AG04449 (cell line): ENCODE data around the gene TAS2R9.

ENCODE experiments used
- CTCF ChIA-PET: fragments of 350-600 bp; formaldehyde crosslinking; extraction: SDS; loops from one replicate; lab custom pipeline; 2021; ENCODE audit warnings: antibody characterized with exemption; lab: Yijun Ruan, JAX
- POLR2A ChIA-PET: fragments of 400-600, 350-600 bp; formaldehyde crosslinking; extraction: SDS; loops from one replicate; lab custom pipeline; 2020; ENCODE audit warnings: antibody characterized with exemption, inconsistent platforms; lab: Yijun Ruan, JAX
- DNase-seq: peaks from one replicate; pipeline ENCODE4 v3.0.0-alpha.2; 2010; ENCODE audit warnings: low read depth, low spot score
- H3K4me3 ChIP-seq: 2 replicates; pipeline ENCODE4 v1.5.1; 2011; ENCODE audit warnings: low read depth, mild to moderate bottlenecking, control low read depth, low read length
- TF ChIP-seq, protein P1 (sequence below): IDR thresholded peaks from one replicate; pipeline ENCODE4 v1.5.1; 2011; ENCODE audit warnings: mild to moderate bottlenecking, moderate library complexity, low read length, control low read depth, inconsistent platforms; ENCODE audit not compliant: insufficient read depth; ENCODE audit errors: missing control alignments

TAS2R9 gene

DNA sequence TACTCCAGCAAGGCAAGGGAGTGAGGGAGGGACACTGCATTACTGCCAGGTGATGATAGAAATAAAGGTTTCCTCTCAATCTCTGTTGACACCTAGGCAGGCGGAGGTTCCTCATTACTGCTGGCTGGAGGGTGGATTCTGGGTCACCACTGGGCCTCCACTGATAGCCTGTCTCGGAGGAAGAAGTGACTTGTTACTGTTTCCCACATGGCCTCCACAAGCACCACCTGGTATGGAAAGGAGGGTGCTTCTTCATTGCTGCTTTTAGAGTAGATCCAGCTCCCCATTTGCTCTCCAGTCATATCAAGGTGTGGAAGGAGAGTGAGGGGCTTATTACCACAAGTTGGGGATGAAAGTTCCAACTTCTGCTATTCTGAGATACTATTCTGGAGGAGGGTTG lies 32.9 kb upstream of the TAS2R9 start:
- CTCF ChIA-PET, result no interaction called here
- no peak overlapping the region for H3K4me3 ChIP-seq
- TF ChIP-seq, protein P1, sequence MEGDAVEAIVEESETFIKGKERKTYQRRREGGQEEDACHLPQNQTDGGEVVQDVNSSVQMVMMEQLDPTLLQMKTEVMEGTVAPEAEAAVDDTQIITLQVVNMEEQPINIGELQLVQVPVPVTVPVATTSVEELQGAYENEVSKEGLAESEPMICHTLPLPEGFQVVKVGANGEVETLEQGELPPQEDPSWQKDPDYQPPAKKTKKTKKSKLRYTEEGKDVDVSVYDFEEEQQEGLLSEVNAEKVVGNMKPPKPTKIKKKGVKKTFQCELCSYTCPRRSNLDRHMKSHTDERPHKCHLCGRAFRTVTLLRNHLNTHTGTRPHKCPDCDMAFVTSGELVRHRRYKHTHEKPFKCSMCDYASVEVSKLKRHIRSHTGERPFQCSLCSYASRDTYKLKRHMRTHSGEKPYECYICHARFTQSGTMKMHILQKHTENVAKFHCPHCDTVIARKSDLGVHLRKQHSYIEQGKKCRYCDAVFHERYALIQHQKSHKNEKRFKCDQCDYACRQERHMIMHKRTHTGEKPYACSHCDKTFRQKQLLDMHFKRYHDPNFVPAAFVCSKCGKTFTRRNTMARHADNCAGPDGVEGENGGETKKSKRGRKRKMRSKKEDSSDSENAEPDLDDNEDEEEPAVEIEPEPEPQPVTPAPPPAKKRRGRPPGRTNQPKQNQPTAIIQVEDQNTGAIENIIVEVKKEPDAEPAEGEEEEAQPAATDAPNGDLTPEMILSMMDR, result no peak
- POLR2A ChIA-PET, result interaction anchor here (0.6 kb wide), 1 partner anchor 182 kb away, joined by 3 read pairs; no protein-coding TSS in a partner anchor
- no peak for DNase-seq

DNA sequence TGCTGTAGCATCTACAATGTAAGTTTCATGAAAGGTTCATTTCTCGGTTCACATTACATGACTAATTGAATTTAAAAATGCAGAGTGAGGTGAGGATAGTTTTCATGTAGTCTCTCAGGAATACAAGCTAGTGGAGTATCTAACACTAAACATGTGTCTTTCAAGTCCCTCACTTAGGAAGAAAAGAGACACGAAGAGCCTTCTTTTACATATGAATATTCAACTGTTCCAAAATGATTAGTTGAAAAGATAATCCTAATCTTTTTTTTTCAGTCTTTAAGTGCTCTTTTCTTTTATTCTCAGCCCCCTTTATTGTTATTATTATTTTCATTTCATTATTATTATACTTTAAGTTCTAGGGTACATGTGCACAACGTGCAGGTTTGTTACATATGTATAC lies 28.5 kb upstream of the TAS2R9 start:
- TF ChIP-seq, protein P1, result no peak
- ChIA-PET POLR2A (no interaction called here), CTCF (no interaction called here)
- no peak for DNase-seq
- no peak overlapping the region for H3K4me3 ChIP-seq

DNA sequence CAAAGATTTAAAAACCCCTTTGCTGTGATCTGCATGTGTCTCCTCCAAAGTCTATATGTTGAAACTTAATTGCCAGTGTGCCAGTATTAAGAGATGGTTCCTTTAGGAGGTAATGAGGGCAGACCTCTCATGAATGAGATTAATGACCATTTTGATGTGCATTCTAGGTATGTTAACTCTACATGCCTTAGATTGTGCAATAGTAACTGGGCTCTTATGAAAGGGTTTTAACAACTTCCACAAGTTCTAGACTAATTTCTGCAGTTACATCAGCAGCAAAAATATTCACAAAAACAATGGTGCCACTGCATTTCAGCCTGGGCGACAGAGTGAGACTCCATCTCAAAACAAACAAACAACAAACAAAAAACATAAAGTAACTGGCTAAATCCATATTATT lies 20.0 kb upstream of the TAS2R9 start:
- ChIA-PET POLR2A (no interaction called here), CTCF (no interaction called here)
- DNase-seq, result no peak
- H3K4me3 ChIP-seq, result no peak overlapping the region
- TF ChIP-seq, protein P1, result no peak

DNA sequence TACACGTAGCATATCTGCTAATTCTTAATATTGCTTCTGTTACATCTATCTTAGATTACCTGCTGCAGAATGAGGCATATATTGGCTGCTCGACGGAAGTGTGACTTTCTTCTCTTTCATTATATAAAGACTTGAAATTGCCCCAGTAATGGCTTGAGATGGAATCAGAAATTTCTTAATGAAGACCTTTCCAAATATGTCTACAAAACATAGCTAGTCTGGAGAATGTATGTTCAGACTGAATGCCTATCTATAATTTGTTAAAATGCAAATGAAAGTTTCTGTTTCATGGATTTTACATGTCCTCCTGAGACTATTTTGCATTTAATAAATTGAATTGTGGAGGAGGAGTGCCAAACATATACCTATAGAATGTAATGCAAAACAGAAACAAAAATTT lies 16.3 kb upstream of the TAS2R9 start, which contains the start of gene TAS2R10:
Gene TAS2R10, minus strand, starts transcription at position 101 of the 400 bp plus-strand sequence. Its CDS starts 89 bp downstream, at position 12.
- no peak within 1 kb of the TSS for H3K4me3 ChIP-seq
- DNase-seq, result no peak
- POLR2A ChIA-PET, result no interaction called here
- CTCF ChIA-PET, result no interaction called here
- TF ChIP-seq, protein P1, result no peak

DNA sequence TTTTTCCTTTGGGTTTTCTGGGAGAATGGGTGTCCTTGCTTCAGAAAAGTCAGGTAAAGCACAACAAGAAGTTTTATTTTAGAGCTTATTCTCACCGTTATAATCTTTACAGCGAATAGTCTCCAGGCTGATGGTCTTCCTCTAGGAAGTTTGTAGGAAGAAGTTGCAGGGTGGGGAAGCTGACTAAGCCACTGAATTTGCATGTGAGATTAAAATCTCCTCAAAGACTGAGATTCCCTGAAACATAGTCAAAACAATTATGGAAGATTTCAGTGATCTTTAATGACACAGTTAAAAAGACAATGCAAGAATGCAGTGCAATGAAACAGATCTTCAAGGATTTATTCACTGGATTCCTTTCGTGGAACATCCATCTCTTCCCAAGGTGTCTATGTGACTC lies 15.0 kb upstream of the TAS2R9 start:
- ChIA-PET POLR2A (no interaction called here), CTCF (no interaction called here)
- DNase-seq, result no peak
- TF ChIP-seq, protein P1, result no peak
- H3K4me3 ChIP-seq, result no peak overlapping the region

- POLR2A ChIA-PET, result no interaction called here
- CTCF ChIA-PET, result no interaction called here
- H3K4me3 ChIP-seq, result no peak overlapping the region
- TF ChIP-seq, protein P1, result no peak
- DNase-seq, result no peak
Observed at GRCh38 chr12:10811883-10812536, 2.0 kb upstream of the TAS2R9 start.
